Measurements from ENCODE around the gene KANSL3.
"Not testable (repeated sequence)": the region's sequence is repeated elsewhere in the genome, so short reads cannot be mapped to it uniquely, and the experiment has no call there.

The KANSL3 gene

GRCh38 chr2:96668771-96669170 lies 30.7 kb upstream of the KANSL3 start:
- no peaks in the 10 kb centered on the region for H3K27me3 ChIP-seq (ENCODE audit: control insufficient read depth, insufficient read depth, low read length)
- H3K4me3 ChIP-seq (ENCODE audit: low read length) = no peak overlapping the region
- H3K9ac ChIP-seq (ENCODE audit: low read length) = no peak overlapping the region
- H3K36me3 ChIP-seq (ENCODE audit: control insufficient read depth, insufficient read depth, low read length) = no peaks in the 10 kb centered on the region
- H3K9me3 ChIP-seq (ENCODE audit: control insufficient read depth, low read length) = no peaks in the 10 kb centered on the region
- H3K4me1 ChIP-seq (ENCODE audit: control insufficient read depth, insufficient read depth, low read length) = no peaks in the 10 kb centered on the region

DNA sequence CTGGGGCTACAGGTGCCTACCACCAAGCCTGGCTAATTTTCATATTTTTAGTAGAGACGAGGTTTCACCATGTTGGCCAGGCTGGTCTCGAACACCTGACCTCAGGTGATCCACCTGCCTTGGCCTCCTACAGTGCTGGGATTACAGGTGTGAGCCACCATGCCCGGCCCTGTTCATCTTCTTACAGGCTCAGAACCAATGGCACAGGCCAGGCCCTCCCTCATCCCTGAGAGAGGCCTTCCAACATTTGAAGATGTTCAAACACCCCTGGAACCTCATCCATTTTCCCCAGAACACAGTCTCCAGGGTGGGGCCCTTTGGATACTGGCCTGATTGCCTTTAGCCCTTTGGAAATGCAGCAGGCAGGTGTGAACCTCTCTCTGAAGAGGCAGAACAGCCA lies 27.6 kb upstream of the KANSL3 start:
- H3K9ac ChIP-seq (ENCODE audit: low read length); H3K9me3 ChIP-seq (ENCODE audit: control insufficient read depth, low read length); H3K27me3 ChIP-seq (ENCODE audit: control insufficient read depth, insufficient read depth, low read length); H3K4me3 ChIP-seq (ENCODE audit: low read length); H3K36me3 ChIP-seq (ENCODE audit: control insufficient read depth, insufficient read depth, low read length); H3K4me1 ChIP-seq (ENCODE audit: control insufficient read depth, insufficient read depth, low read length): not testable (repeated sequence)

- H3K4me3 ChIP-seq (ENCODE audit: low read length) = no peak overlapping the region
- no peaks in the 10 kb centered on the region for H3K36me3 ChIP-seq (ENCODE audit: control insufficient read depth, insufficient read depth, low read length)
- H3K9ac ChIP-seq (ENCODE audit: low read length) = no peak overlapping the region
- H3K4me1 ChIP-seq (ENCODE audit: control insufficient read depth, insufficient read depth, low read length) = no peaks in the 10 kb centered on the region
- no peaks in the 10 kb centered on the region for H3K9me3 ChIP-seq (ENCODE audit: control insufficient read depth, low read length)
- H3K27me3 ChIP-seq (ENCODE audit: control insufficient read depth, insufficient read depth, low read length) = no peaks in the 10 kb centered on the region
Measured at GRCh38 chr2:96665083-96665569, 27.0 kb upstream of the KANSL3 start.

- no peak overlapping the region for H3K9ac ChIP-seq (ENCODE audit: low read length)
Measured at GRCh38 chr2:96664366-96664925, 26.3 kb upstream of the KANSL3 start.

DNA sequence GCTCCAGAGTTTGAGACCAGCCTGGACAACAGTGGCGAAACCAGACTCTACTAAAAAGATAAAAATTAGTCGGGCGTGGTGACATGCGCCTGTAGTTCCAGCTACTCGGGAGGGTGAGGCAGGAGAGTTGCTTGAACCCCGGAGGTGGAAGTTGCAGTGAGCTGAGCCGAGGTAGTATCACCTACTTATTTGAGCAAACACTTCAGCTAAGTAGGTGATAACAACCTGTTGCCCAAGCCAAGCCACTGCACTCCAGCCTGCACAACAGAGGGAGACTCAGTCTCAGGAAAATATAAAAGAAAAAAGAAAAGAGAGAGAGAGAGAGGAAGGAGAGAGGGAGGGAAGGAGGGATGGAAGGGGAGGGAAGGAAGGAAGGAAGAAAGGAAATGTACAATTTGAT lies 25.7 kb upstream of the KANSL3 start:
- H3K4me1 ChIP-seq (ENCODE audit: control insufficient read depth, insufficient read depth, low read length) = no peaks in the 10 kb centered on the region
- H3K9me3 ChIP-seq (ENCODE audit: control insufficient read depth, low read length) = no peaks in the 10 kb centered on the region
- no peak overlapping the region for H3K4me3 ChIP-seq (ENCODE audit: low read length)
- H3K9ac ChIP-seq (ENCODE audit: low read length) = no peak overlapping the region
- H3K36me3 ChIP-seq (ENCODE audit: control insufficient read depth, insufficient read depth, low read length) = no peaks in the 10 kb centered on the region
- no peaks in the 10 kb centered on the region for H3K27me3 ChIP-seq (ENCODE audit: control insufficient read depth, insufficient read depth, low read length)

More at GRCh38 chr2:96664366-96664925, 26.3 kb upstream of the KANSL3 start:
- H3K9me3 ChIP-seq (ENCODE audit: control insufficient read depth, low read length) = no peaks in the 10 kb centered on the region
- no peaks in the 10 kb centered on the region for H3K27me3 ChIP-seq (ENCODE audit: control insufficient read depth, insufficient read depth, low read length)
- H3K4me3 ChIP-seq (ENCODE audit: low read length) = no peak overlapping the region
- H3K4me1 ChIP-seq (ENCODE audit: control insufficient read depth, insufficient read depth, low read length) = no peaks in the 10 kb centered on the region
- no peaks in the 10 kb centered on the region for H3K36me3 ChIP-seq (ENCODE audit: control insufficient read depth, insufficient read depth, low read length)

DNA sequence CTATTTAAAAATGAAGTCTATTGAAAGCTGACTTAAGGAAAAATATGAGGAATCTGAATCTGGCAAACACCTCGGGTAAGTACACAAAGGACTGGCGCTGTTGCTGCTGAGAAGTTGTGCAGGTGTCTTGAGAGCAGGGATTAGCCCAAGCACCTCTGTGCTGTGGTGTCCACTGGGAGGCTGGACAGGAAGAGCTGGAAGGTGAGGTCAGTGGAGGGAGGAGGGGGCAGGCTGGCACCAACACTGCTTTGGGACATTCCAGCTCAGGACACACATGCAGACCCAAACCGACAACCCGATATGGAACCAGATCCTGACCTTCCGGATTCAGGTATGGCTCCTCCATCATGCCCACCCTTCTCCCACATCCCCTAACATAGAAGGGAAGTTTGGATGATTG lies 25.1 kb upstream of the KANSL3 start:
- Histone ChIP-seq H3K9ac (ENCODE audit: low read length) (no peak overlapping the region), H3K9me3 (ENCODE audit: control insufficient read depth, low read length) (no peaks in the 10 kb centered on the region), H3K27me3 (ENCODE audit: control insufficient read depth, insufficient read depth, low read length) (no peaks in the 10 kb centered on the region), H3K36me3 (ENCODE audit: control insufficient read depth, insufficient read depth, low read length) (no peaks in the 10 kb centered on the region), H3K4me1 (ENCODE audit: control insufficient read depth, insufficient read depth, low read length) (no peaks in the 10 kb centered on the region), H3K4me3 (ENCODE audit: low read length) (no peak overlapping the region)

DNA sequence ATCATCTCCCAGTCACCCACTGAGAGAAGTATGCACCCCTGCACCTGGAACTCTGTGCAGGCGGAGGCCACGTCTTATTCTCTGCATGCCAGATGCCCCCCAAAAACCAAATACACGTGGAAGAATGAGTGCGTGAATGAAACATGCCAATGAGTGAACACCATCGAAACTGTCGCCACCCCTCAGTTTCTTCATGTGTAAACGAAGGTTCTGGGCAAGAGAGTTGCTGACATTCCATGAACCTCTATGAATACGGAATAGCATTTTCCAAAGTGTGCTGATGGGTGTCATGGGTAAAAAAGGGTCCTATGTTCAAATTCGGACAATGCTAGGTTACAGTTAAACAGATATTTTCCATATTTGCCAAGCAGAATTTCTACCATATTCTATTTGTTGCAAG lies 24.2 kb upstream of the KANSL3 start:
- Histone ChIP-seq H3K27me3 (ENCODE audit: control insufficient read depth, insufficient read depth, low read length) (no peaks in the 10 kb centered on the region), H3K36me3 (ENCODE audit: control insufficient read depth, insufficient read depth, low read length) (no peaks in the 10 kb centered on the region), H3K4me1 (ENCODE audit: control insufficient read depth, insufficient read depth, low read length) (no peaks in the 10 kb centered on the region), H3K9ac (ENCODE audit: low read length) (no peak overlapping the region), H3K4me3 (ENCODE audit: low read length) (no peak overlapping the region), H3K9me3 (ENCODE audit: control insufficient read depth, low read length) (no peaks in the 10 kb centered on the region)

DNA sequence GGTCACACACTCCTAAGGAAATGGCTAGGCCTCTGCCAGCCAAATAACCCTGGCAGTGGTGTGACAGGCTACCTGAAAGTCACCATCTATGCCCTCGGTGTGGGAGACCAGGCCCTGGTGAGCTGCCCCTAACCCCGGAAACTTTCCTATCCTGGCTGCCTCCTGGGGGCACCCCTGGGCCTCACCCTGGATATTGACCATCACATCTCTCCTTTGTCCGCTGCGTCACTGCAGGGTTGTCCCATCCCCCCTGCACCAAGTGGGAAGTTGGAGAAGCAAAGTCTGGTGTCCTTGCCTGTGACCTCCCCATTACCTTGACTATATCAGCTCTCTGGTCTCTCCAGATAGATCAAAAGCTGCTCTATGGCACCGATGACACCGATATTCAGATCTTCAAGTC lies 23.2 kb upstream of the KANSL3 start:
- Histone ChIP-seq H3K4me3 (ENCODE audit: low read length) (no peak overlapping the region), H3K36me3 (ENCODE audit: control insufficient read depth, insufficient read depth, low read length) (no peaks in the 10 kb centered on the region), H3K9ac (ENCODE audit: low read length) (no peak overlapping the region), H3K27me3 (ENCODE audit: control insufficient read depth, insufficient read depth, low read length) (no peaks in the 10 kb centered on the region), H3K4me1 (ENCODE audit: control insufficient read depth, insufficient read depth, low read length) (no peaks in the 10 kb centered on the region), H3K9me3 (ENCODE audit: control insufficient read depth, low read length) (no peaks in the 10 kb centered on the region)

- no peaks in the 10 kb centered on the region for H3K27me3 ChIP-seq (ENCODE audit: control insufficient read depth, insufficient read depth, low read length)
- no peak overlapping the region for H3K4me3 ChIP-seq (ENCODE audit: low read length)
- no peaks in the 10 kb centered on the region for H3K4me1 ChIP-seq (ENCODE audit: control insufficient read depth, insufficient read depth, low read length)
- no peak overlapping the region for H3K9ac ChIP-seq (ENCODE audit: low read length)
- H3K36me3 ChIP-seq (ENCODE audit: control insufficient read depth, insufficient read depth, low read length) = no peaks in the 10 kb centered on the region
- no peaks in the 10 kb centered on the region for H3K9me3 ChIP-seq (ENCODE audit: control insufficient read depth, low read length)
Measured at GRCh38 chr2:96656540-96656939, 18.4 kb upstream of the KANSL3 start.

GRCh38 chr2:96655526-96655925 lies 17.4 kb upstream of the KANSL3 start:
- H3K9ac ChIP-seq (ENCODE audit: low read length) = no peak overlapping the region
- no peaks in the 10 kb centered on the region for H3K36me3 ChIP-seq (ENCODE audit: control insufficient read depth, insufficient read depth, low read length)
- no peaks in the 10 kb centered on the region for H3K4me1 ChIP-seq (ENCODE audit: control insufficient read depth, insufficient read depth, low read length)
- H3K9me3 ChIP-seq (ENCODE audit: control insufficient read depth, low read length) = no peaks in the 10 kb centered on the region
- no peaks in the 10 kb centered on the region for H3K27me3 ChIP-seq (ENCODE audit: control insufficient read depth, insufficient read depth, low read length)
- H3K4me3 ChIP-seq (ENCODE audit: low read length) = no peak overlapping the region

- not testable (repeated sequence) for H3K4me3 ChIP-seq (ENCODE audit: low read length); H3K4me1 ChIP-seq (ENCODE audit: control insufficient read depth, insufficient read depth, low read length); H3K9ac ChIP-seq (ENCODE audit: low read length); H3K27me3 ChIP-seq (ENCODE audit: control insufficient read depth, insufficient read depth, low read length); H3K9me3 ChIP-seq (ENCODE audit: control insufficient read depth, low read length); H3K36me3 ChIP-seq (ENCODE audit: control insufficient read depth, insufficient read depth, low read length)
Measured at GRCh38 chr2:96654791-96655190, 16.7 kb upstream of the KANSL3 start.

DNA sequence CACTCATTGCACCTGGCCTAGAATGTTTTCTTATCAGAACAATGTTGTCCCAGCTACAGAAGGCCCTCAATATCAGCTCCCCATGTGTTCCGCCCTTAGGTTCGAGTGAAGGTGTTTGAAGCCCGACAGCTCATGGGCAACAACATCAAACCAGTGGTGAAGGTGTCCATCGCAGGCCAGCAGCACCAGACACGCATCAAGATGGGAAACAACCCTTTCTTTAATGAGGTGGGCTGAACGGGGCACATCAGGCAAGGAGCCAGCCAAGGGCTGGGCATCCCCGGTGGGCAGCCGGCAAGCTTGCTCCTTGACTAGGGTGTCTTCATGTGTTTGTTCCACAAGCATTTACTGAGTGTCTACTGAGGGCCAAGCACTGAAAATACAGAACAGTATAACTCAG lies 13.7 kb upstream of the KANSL3 start:
- Histone ChIP-seq H3K9ac (ENCODE audit: low read length) (no peak overlapping the region), H3K4me3 (ENCODE audit: low read length) (no peak overlapping the region), H3K4me1 (ENCODE audit: control insufficient read depth, insufficient read depth, low read length) (no peaks in the 10 kb centered on the region), H3K27me3 (ENCODE audit: control insufficient read depth, insufficient read depth, low read length) (no peaks in the 10 kb centered on the region), H3K9me3 (ENCODE audit: control insufficient read depth, low read length) (no peaks in the 10 kb centered on the region), H3K36me3 (ENCODE audit: control insufficient read depth, insufficient read depth, low read length) (no peaks in the 10 kb centered on the region)

DNA sequence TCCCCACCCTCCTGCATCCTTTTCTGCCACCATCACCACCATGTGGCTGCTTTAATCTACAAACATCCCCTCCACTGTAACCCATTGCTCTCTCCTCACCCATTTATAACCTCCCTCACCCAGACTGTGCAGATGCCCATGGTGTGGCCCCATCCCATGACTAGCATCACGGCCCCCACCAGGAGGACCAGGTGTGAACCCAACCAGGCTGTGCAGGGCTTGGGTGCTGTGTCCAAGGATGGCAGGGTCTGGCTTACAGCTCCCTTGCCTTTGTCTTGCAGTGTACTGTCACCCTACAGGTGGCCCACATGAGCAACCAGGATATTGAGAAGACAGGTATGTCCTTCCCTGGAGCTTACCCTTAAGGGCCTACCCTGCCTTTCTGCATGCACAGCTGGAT lies 11.2 kb upstream of the KANSL3 start:
- H3K9ac ChIP-seq (ENCODE audit: low read length) = no peak overlapping the region
- no peak overlapping the region for H3K4me3 ChIP-seq (ENCODE audit: low read length)
- H3K9me3 ChIP-seq (ENCODE audit: control insufficient read depth, low read length) = no peaks in the 10 kb centered on the region
- no peaks in the 10 kb centered on the region for H3K27me3 ChIP-seq (ENCODE audit: control insufficient read depth, insufficient read depth, low read length)
- H3K4me1 ChIP-seq (ENCODE audit: control insufficient read depth, insufficient read depth, low read length) = no peaks in the 10 kb centered on the region
- no peaks in the 10 kb centered on the region for H3K36me3 ChIP-seq (ENCODE audit: control insufficient read depth, insufficient read depth, low read length)
